ENCODE data around the gene FBN2.

DNA sequence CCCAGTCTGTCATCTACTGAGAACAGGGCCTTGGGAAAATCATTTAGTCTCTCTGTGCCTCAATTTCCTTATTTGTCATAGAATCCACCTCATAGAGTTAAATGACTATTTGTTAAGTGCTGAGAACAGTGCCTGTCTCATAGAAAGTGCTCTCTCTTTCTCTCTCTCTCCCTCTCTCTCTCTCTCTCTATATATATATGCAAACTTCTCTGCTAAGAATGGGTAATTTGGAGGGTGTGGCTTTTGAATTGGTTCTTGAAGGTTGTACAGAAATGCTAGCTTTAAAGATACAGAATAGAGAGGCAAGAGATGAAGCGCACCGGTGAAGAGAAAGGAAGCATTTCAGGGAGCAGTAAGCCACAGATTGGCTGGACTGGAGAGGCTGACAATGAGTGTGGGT is 197.4 kb downstream of the FBN2 start:
- TF ChIP-seq, protein P1, sequence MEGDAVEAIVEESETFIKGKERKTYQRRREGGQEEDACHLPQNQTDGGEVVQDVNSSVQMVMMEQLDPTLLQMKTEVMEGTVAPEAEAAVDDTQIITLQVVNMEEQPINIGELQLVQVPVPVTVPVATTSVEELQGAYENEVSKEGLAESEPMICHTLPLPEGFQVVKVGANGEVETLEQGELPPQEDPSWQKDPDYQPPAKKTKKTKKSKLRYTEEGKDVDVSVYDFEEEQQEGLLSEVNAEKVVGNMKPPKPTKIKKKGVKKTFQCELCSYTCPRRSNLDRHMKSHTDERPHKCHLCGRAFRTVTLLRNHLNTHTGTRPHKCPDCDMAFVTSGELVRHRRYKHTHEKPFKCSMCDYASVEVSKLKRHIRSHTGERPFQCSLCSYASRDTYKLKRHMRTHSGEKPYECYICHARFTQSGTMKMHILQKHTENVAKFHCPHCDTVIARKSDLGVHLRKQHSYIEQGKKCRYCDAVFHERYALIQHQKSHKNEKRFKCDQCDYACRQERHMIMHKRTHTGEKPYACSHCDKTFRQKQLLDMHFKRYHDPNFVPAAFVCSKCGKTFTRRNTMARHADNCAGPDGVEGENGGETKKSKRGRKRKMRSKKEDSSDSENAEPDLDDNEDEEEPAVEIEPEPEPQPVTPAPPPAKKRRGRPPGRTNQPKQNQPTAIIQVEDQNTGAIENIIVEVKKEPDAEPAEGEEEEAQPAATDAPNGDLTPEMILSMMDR (conservative IDR thresholded peaks at IDR 0.05 in 1 of 2, IDR thresholded peaks at IDR 0.05 in 1 of 2; ENCODE audit: low read depth in 1 of 2, low read length in 2 of 2): no peak
- TF ChIP-seq EZH2 (IDR thresholded peaks at IDR 0.05; ENCODE audit: low read length, missing control alignments): no peak

Measured in fibroblast of lung (primary cell).